Germinal center (tissue), 1 donor: ENCODE results near the gene EEF2K.

ENCODE experiments used
- DNase-seq: peaks from one replicate; pipeline ENCODE4 v3.0.0; 2012; ENCODE audit warnings: mixed read lengths, low spot score

The EEF2K gene

GRCh38 chr16:22317625-22318024 is 111.5 kb downstream of the EEF2K start:
- DNase-seq, result no peak

DNA sequence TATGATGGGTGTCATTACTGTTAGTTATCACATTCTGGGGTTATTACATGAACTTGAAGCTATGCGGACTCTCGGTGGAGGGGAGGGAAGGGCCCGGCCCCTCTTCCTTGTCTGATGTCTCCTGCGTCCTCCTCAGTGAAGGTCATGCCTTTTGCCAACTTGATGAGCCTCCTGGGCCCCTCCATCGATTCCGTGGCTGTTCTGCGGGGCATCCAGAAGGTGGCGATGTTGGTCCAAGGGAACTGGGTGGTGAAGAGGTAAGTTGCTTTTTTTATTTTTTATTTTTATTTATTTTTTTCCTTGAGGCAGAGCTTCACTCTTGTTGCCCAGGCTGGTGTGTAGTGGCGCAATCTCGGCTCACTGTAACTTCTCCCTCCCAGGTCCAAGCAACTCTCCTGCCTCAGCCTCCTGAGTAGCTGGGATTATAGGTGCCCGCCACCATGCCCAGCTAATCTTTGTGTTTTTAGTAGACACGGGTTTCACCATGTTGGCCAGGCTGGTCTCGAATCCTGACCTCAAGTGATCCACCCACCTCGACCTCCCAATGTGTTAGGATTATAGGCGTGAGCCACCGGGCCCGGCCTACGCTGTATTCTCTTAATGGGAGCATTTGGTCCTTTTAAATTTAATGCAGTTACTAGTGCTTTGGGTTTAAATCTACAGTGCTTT is 112.7 kb downstream of the EEF2K start:
- DNase-seq, result peak; percentile 51

DNA sequence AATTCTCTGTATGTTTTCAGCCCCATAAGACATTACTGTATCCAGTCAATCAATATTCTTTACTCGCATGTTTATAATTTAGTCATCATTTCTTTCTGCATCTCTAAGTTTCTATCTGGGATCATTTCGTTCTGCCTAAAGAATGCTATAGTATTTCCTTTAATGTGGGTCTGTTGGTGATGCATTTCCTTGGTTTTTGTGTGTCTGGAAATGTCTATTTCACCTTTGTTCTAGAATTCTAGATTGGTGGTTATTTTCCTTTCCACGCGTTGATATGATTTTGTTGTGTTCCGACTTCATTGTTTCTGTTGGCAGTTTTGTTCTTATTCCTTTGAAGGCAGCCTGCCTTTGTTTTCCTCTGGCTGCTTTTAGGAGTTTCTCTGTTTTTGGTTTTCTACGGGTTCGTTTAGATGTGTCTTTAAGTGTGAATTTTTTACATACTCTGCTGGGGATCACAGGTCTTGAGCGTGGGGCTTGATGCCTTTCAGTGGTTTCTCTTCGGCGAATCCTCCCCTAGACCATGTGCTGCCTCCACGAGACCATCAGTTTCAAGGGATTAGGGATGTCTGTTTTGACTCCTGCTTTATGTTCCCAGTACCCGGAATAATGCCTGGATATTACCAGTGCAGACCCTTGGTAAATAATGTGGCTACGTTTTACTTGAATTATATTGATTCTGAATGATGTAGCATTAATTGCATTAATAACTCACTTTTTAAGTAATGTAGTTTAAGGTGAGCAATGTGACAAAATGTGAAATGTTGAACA is 114.7 kb downstream of the EEF2K start:
- no peak for DNase-seq

- peak; percentile 74 for DNase-seq
These were observed 115.4 kb downstream of the EEF2K start for GRCh38 chr16:22321340-22322001.

DNA sequence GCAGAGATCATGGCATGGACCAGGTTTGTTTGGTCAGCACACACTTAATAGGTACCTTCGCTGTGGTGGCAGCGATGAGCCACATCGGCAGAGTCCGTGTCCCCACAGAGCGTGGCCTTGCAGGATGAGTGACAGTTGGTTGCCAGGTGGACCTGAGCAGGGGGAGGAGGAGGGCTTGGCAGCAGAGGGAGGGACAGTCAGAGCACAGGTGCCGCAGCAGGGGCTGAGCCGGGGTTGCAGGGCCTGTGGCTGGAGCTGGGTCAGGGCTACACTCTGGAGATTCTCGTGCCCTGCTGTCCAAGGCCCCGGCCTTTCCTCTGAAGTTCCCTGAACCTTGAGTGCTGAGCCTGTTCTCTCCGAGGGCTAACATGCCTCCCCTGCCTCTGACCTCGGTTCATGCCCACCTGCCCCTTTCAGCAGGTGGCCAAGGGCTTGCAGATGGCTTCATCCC is 116.0 kb downstream of the EEF2K start:
- no peak for DNase-seq

DNA sequence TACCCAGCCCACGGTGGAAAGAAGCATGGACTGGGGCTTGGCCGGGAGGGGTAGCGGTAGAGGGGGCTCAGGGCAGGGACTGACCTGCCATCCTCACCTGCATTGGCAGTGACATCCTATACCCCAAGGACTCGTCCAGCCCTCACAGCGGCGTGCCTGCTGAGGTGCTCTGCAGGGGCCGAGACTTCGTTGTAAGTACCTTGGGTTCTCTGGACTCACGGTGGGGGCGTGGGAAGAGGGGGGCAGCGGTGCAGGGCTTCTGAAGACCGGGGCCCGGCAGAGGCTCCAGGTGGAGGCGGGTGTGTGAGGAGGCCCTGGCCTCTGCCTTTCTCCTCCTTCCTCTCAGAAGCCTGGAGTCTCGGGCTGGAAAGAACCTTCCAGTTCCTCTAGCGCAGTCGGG is 116.7 kb downstream of the EEF2K start:
- DNase-seq, result no peak

DNA sequence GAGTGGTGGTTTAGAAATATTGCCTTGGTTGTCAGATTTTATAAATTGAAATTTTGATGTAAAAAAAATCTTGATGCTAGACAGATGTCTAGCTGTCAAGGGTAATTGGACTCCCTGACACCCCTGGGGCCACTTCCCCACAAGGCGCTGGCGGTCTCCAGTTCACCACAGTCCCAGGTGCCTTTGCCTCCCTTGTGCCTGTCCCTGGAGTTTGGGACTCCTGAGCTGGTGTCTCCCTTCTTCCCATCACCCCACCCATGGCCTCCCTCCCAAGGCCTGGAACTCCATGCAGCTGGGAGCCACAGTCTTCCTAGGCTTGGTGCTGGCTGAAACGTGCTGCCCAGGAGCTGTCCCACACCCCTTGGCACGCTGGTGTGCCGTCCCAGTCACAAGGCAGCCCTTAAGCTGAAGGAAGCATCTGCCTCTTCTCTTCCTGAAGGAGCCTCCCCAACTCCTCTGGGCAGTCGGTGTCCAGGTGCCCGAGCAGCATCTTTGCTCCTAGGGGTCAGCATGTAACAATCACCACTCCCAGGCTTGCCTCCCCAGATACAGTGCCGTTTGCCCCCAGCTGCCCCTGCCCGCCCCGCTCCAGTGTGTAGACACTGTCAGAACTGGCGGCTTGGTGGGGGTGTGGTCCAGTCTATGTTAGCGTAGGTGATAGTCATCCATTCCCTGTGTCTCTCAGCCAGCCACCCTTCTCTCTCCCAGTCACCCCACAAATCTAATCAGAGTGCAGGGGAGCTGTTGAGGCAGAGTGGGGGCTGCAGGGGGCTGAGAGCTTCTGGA is 117.3 kb downstream of the EEF2K start:
- DNase-seq, result no peak

- no peak for DNase-seq
These were observed 118.1 kb downstream of the EEF2K start for GRCh38 chr16:22323959-22324786.

DNA sequence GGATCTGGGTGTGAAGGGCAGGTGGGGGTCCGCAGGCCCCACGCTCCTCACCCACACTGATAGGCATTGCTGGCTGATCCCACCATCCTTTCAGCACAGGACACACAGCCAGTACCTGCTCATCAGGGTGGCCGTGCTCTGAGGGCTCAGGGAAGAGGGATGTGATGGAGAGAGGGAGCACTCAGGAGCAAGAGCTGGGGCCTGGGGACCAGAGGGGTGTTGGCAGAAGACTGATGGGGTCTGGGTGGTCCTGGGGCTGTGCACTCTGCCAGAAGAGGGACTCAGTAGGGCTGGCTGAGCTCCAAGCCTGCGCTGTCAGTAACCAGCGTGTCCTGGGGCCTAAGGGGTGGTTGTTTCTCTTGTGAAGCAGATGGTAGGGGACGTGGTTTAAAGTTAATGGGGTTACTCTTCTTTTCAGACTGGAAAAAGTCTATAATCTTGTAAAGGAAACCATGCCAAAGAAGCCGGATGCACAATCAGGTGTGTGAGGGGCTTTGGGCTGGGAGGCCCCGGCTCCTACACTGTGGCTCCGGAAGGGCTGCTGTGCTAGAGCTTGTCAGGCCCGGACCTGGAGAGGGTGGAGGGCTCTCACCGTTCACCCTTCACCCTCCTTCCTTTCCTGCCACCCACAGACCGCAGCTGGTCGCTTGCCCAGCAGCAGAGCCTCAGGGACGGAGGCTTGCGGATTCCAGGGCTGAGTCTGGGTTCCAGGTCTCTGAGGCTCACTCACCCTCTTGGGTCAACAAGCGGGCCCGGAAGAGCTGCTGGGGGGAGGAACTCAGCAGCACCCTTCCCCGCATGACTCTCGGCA is 118.9 kb downstream of the EEF2K start:
- no peak for DNase-seq

DNA sequence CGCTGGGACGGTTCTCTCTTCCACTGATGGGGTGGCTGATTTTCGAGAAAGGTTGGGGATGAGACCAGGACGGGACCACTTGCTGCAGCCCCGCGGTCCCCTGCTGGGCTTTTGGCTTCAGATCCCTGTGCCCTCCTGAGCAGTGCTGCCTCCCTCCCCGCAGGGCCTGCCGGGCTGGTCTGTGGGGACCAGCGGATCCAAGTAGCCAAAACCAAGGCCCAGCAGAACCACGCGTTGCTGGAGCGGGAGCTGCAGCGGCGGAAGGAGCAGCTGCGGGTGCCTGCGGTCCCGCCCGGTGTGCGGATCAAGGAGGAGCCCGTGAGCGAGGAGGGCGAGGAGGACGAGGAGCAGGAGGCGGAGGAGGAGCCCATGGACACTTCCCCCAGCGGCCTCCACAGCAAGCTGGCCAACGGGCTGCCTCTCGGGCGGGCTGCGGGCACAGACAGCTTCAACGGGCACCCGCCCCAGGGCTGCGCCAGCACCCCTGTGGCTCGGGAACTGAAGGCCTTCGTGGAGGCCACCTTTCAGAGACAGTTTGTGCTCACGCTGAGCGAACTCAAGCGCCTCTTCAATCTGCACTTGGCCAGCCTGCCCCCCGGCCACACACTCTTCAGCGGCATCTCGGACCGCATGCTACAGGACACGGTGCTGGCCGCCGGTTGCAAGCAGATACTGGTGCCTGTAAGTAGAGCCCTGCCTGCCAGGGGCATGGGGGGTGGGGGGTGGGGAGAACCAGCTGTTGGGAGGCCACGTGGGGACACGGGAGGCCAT is 119.7 kb downstream of the EEF2K start:
- no peak for DNase-seq

GRCh38 chr16:22326369-22326652 is 120.2 kb downstream of the EEF2K start:
- no peak for DNase-seq

DNA sequence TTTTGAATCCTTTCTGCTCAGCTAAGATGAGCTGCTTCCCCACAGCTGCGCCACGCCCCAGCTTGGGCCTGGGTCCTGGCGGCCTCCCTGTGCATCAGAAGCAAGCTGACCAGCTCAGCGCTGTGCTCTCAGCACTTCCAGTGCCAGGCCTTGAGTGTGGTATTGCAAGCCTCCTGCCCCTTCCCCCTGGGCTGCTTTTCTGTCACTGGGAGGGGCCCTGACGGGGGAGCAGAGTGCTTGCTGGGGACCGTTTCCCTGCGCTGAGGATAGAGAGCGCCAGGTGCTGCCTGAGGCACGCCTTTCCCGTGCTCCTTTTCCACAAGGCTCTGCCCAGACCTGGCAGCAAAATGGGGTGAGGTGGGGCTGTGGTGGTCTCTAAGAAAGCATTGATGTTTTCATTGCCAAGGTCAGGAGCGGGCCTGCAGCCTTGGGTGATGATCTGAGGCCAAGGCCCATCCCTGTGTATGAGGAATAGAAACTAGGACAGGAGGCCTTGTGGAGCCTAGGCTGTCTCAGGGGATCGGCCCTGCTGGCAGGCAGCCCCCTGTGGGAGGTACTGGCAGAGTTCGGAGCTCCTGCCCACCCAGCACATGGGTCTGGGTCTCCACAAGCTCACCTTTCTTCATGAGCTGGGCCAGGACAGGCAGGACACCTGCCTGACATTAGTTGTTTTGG is 120.8 kb downstream of the EEF2K start:
- no peak for DNase-seq

DNA sequence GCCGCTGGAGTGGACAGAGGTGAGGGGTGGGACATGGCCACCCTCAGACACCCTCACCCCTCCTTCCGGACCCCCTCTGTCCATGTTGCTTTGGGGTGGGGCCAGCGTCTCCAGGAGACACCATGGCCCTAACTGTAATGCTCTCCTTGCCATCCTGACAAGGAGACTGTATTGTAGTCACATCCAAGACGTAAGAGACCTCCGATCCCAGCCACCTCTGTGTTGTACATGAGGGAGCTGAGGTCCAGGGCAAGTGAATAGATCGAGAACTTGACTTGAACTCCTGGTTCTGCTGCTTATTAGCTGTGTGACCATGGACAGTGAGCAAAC is 121.3 kb downstream of the EEF2K start:
- no peak for DNase-seq

- no peak for DNase-seq
These were observed 122.1 kb downstream of the EEF2K start for GRCh38 chr16:22328081-22328725.

DNA sequence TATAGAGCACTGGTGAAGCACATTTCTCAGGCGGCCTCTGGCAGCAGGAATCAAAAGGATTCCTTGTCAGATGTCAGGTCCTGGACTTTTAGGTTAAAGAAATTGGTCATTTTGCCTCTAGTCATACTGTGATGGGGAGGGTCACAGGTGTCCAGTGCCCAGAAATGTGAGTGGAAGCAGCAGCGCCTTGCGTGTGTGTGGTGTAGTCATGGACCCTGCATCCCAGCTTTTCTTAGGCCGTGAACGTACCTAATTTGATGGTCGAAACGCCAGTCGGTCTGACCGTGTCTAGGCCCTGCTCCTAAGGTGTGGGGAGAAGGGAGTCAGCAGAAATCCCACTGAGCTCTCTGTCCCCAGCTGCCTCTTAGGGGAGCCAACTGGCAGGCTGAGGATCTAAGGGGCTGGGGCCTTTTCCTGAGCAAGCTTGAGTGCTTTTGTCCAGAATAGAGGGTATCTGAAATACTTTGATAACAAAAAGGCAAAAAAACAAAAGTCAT is 123.2 kb downstream of the EEF2K start:
- DNase-seq, result no peak

GRCh38 chr16:22330326-22330725 is 124.2 kb downstream of the EEF2K start:
- no peak for DNase-seq

DNA sequence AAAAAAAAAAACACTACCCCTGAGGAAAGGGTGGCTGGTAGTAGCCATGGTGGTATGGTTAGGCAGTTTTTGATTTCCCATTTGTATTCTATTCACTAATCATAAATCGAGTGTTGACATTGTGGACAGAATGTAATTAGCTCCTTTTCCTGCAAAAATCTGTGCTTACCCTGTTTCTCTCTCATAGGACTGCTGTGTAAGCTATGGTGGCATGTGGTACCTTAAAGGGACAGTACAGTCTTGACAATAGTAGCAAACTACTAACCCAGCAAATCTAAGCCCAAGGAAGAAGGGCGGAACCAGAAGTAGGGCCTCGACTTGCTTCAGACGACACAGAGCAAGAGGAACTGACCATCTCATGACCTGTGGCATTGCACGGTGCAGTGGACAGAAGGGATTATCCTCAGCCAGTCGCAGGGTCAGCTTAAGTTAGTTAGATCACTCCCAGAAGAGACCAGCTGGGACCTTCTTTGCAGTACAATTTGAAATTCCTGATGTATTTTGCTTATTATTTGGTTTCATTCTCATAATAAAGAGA is 127.4 kb downstream of the EEF2K start:
- DNase-seq, result no peak

DNA sequence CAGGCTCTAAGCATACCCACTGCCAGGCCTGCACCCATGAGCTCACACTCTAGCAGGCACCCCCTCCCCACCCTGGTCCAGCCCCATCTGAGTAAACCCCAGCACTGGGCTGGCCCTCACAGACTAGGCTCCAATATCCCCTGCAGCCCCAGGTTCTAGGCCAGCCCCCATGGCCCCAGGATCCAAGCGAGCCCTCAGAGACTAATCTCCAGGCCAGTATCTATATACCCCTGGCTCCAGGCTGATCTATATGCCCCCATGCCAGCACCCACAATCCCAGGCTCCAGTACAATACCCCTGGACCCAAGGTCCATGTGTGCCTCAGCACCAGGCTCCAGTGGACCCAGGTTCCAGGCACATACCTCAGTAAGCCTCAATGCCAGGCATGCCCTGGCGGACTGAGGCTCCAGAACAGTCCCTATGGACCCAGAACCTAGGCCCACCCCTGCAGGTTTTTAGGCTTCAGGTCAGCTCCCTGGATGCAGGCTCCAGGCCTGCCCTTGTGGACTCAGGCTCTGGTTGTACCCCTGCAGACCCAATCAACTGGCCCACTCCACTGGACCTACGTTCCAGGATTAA is 129.7 kb downstream of the EEF2K start:
- no peak for DNase-seq
